NOMO-1 treated with DMSO at 0.1 percent for 48 hours (cell line): ENCODE measurements around the gene DOCK2.

ENCODE experiments used
- DNase-seq: peaks from one replicate; lab custom pipeline; 2025; ENCODE audit not compliant: unreplicated experiment; lab: John Stamatoyannopoulos, UW

DOCK2 gene

GRCh38 chr5:170077526-170077925 lies 440.5 kb downstream of the DOCK2 start:
- DNase-seq, result no peak

GRCh38 chr5:170078458-170078857 lies 441.4 kb downstream of the DOCK2 start:
- DNase-seq, result no peak

GRCh38 chr5:170078931-170079330 lies 441.9 kb downstream of the DOCK2 start:
- DNase-seq, result no peak

GRCh38 chr5:170080217-170080616 lies 443.1 kb downstream of the DOCK2 start:
- no peak for DNase-seq

- DNase-seq, result no peak
Measured at GRCh38 chr5:170080786-170081445, 443.8 kb downstream of the DOCK2 start.

GRCh38 chr5:170081616-170082015 lies 444.5 kb downstream of the DOCK2 start:
- DNase-seq, result no peak

GRCh38 chr5:170082701-170083100 lies 445.6 kb downstream of the DOCK2 start:
- DNase-seq, result no peak

GRCh38 chr5:170087168-170087817 lies 450.2 kb downstream of the DOCK2 start:
- no peak for DNase-seq

GRCh38 chr5:170092455-170093101 lies 455.5 kb downstream of the DOCK2 start:
- no peak for DNase-seq

- peak; percentile 38 for DNase-seq
Measured at GRCh38 chr5:170094329-170094728, 457.3 kb downstream of the DOCK2 start.

GRCh38 chr5:170095646-170096045 lies 458.6 kb downstream of the DOCK2 start:
- DNase-seq, result peak; percentile 56

- no peak for DNase-seq
Measured at GRCh38 chr5:170097934-170098333, 460.9 kb downstream of the DOCK2 start.

GRCh38 chr5:170100066-170100943 lies 463.2 kb downstream of the DOCK2 start:
- DNase-seq, result peak; percentile 73

- no peak for DNase-seq
Measured at GRCh38 chr5:170103447-170103846, 466.4 kb downstream of the DOCK2 start.

- no peak for DNase-seq
Measured at GRCh38 chr5:170104299-170104698, 467.2 kb downstream of the DOCK2 start.

- no peak for DNase-seq
Measured at GRCh38 chr5:170104710-170105109, 467.6 kb downstream of the DOCK2 start.

- no peak for DNase-seq
Measured at GRCh38 chr5:170105642-170106611, 468.9 kb downstream of the DOCK2 start, which contains the start of gene FOXI1. FOXI1 (plus strand) TSS chr5:170105897; CDS start chr5:170105958, 61 bp downstream.

- no peak for DNase-seq
Measured at GRCh38 chr5:170107674-170108073, 470.6 kb downstream of the DOCK2 start.

GRCh38 chr5:170108266-170108785 lies 471.3 kb downstream of the DOCK2 start:
- no peak for DNase-seq
